Prostate gland (tissue), 2 donors: Measurements from ENCODE around the gene ABCA6.

ENCODE experiments used
- POLR2AphosphoS5 ChIP-seq: sonication (generic); formaldehyde crosslinking; IDR thresholded peaks from one replicate; pipeline ENCODE4 v1.6.1; 2017; ENCODE audit warnings: antibody characterized with exemption
- TF ChIP-seq, protein P1 (sequence below), 4 experiments: fragments of 200-600 bp in 2 of 4; fragments of 450-650 bp in 2 of 4; sonication (generic) in 2 of 4; IDR thresholded peaks; 1 replicate in 3 of 4; 2 replicates in 1 of 4; pipeline ENCODE4 v1.5.1; 2016 to 2019; ENCODE audit warnings: antibody characterized with exemption in 4 of 4, mild to moderate bottlenecking in 2 of 4, moderate library complexity in 2 of 4

DNA sequence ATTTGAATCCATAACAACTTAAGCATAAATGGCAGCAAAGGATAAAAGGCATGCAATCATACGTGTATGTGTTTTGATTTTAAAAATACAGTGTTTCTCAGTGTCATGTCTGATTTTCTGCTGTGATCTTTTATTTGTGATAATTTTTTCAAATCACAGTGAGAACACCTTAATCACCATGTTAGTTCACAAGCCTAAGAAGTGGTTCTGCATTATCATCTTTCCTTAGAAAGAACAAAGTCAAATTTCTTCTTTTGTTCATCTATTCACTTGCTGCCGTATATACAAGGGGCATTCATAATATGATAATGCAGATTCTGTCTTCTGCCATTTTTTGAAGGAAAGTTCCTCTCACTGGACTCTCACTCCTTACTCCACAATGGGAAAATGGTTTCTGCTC lies 47.7 kb downstream of the ABCA6 start:
- TF ChIP-seq, protein P1, sequence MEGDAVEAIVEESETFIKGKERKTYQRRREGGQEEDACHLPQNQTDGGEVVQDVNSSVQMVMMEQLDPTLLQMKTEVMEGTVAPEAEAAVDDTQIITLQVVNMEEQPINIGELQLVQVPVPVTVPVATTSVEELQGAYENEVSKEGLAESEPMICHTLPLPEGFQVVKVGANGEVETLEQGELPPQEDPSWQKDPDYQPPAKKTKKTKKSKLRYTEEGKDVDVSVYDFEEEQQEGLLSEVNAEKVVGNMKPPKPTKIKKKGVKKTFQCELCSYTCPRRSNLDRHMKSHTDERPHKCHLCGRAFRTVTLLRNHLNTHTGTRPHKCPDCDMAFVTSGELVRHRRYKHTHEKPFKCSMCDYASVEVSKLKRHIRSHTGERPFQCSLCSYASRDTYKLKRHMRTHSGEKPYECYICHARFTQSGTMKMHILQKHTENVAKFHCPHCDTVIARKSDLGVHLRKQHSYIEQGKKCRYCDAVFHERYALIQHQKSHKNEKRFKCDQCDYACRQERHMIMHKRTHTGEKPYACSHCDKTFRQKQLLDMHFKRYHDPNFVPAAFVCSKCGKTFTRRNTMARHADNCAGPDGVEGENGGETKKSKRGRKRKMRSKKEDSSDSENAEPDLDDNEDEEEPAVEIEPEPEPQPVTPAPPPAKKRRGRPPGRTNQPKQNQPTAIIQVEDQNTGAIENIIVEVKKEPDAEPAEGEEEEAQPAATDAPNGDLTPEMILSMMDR (IDR thresholded peaks at IDR 0.05): no peak
- no peak for TF ChIP-seq POLR2AphosphoS5
